Fibroblast of skin of scalp (primary cell): ENCODE measurements around the gene ACOT12.
A peak's percentile ranks its signal among the peaks of the same experiment; 100 is the strongest.
"Not testable (repeated sequence)": the region's sequence is repeated elsewhere in the genome, so short reads cannot be mapped to it uniquely, and the experiment has no call there.

Experiments
- DNase-seq: peaks from one replicate; pipeline ENCODE4 v3.0.0-alpha.2; 2013

ACOT12 gene

DNA sequence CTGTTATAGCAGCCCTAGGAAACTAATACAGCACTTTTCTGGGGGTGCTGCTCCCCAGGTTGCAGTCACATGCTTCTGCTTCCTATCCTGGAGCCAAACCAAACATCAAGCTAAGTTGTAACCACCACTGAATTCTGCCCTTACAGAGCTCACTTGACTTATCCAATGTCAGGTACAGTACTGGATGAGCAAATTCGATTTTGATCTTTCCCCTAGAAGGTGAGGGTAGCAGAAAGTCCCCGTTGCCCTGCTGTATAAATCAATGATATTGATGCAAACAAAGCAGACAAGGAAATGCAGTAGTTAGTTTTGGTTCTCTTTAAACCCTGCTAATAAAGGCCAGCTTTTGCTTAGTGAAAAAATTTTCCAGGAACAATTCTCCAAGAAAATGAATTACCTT, 56.1 kb downstream of the ACOT12 start:
- no peak for DNase-seq

DNA sequence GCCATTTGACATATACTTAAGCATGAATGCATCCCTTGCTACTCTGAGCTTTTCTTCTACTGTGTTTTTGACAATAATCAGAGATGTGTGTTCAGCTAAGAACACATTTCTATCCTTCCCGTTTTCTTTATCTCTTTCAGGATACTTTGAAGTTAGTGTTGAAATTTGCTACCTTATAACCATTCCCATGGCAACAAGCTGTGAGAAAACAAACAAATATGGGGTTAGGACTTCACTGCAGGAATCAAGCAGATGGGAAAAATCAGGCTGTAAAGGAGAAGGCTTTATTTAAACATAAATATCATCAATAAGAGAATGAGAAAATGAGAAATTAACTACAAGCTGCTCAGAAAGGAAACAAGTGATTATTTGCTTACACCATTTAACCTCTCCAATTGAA, 57.4 kb downstream of the ACOT12 start:
- DNase-seq, result no peak

DNA sequence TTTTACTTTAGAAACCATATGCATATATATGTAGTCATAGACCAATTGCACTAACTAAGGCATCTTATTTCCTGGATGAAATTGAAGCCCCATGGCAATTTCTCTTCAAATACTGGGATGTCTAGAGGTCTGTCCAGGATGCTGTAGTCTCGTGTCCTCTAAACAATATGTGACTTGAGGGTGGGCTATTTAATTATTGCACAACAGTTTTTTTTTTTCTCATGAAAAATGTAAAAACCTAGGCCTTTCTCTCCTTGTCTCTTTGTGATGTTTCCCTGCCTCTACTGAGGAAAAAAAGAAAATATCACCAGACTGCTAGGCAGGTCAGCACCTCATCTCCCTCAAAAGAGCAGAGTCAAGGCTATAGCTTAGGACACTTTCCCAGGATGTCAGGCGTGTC, 58.0 kb downstream of the ACOT12 start:
- no peak for DNase-seq

DNA sequence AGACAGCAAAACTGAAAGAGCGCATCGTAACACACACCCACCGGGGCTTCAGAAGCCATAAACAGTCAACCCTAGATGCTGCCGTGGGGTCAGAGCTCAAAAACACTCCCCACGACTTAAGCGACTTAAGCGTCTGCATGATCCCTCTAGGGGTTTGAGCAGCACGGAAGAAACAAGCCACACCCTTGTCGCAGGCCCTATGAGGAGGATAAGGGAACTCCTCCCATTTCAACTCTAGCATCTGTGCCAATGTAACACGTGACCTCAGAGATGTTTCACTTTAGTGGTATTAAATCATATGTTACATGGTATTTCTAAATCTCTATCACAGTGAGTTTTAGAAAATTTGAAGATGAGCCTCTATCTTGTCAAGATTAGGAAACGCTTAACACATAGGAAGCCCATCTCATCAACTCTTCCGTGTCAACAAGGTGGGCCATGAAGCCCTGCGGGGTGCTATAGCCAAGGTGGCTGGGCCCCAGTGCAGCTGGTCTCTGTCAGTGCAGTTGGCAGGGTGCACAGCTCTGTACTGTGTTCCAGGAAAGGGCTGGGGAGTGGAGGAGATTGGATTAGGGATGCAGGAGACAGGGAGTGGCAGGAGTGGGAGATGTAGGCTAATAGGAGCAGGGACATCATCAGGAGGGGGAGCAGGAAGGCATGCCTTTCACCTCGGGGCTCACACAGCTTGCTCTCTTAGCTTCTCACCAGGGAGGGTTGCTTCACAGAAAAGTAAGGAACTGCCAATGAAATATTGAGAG, 59.5 kb downstream of the ACOT12 start:
- no peak for DNase-seq

DNA sequence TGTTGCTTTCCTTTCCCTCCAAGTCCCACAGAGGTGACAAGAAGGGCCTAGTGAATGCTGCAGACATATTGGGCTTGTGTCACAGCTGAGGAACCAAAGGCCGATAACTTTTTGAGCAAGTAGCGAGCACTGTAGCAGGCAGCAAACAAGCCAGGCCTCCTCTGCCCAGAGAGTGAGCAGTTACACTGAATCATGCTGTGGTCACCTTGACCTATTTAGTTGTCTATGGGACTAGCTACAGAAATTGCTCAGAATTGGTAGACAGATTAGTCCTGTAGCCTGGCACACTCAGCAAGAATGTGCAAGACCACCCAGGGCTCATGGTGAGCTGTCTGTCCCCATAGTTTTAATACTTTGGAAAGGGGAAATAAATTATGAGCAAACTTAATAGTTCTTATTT, 67.4 kb downstream of the ACOT12 start:
- DNase-seq, result no peak

DNA sequence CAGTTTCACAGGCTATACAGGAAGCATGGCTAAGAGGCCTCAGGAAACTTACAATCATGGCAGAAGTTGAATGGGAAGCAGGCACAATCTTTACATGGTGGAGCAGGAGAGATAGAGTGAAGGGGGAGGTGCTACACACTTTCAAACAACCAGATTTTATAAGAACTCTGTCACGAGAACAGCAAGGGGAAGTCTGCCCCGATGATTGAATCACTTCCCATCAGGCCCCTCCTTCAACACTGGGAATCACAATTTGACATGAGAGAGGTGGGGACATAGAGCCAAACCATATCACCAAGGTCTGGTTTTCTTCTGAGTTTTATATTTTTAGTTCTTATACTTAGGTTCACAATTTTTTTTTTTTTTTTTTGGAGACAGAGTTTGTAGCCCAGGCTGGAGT, 76.4 kb downstream of the ACOT12 start:
- no peak for DNase-seq

DNA sequence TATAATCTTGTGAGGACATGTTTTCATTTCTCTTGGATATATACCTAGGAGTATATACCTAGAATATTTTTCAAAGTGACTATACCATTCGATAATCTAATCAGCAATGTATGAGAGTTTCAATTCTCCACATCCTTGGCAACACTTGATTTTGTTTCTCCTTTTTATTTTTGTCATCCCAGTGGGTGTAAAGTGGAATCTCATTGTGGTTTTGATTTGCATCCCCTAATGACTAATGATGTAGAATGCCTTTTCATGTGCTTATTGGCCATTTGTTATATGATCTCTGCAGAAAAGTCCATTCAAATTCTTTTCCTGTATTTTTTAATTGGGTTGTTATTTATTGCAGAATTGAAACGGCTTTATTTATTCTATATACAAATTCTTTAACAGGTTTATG, 77.4 kb downstream of the ACOT12 start:
- no peak for DNase-seq

DNA sequence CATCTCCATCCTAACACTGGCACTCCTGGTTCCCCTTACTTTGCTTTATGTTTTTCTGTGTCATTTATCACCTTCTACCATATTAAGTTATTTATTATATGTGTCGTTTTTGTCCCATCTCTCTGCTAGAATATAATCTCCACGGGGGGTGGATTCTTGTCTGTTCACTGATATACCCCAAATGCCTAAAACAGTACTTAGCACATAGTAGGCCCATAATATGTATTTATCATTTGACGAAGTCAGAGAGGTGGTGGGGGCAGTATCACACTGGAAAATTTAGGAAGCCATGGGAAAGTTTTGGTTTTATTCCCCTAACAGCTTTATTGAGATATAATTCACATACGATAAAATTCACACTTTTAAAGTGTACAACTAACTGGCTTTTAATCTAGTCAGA, 78.1 kb downstream of the ACOT12 start:
- no peak for DNase-seq

DNA sequence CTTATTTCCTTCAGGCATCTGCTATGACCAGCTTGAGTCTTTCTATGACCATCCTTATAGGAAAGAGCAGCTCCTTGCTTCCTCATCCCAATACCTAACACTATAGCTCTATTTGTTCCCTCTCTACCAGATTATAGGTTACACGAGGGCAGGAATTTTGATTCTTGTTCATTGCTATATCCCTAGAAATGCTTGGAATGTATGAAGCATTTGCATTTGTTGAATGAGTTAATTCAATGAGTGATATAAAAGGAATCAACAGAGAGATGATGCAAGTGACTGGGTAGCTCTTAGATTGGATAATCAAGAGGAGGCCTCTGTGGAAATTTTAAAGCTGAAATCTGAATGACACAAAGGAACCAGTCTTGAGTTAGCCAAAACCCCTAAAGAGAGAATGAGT, 78.6 kb downstream of the ACOT12 start:
- DNase-seq, result peak; percentile 85

DNA sequence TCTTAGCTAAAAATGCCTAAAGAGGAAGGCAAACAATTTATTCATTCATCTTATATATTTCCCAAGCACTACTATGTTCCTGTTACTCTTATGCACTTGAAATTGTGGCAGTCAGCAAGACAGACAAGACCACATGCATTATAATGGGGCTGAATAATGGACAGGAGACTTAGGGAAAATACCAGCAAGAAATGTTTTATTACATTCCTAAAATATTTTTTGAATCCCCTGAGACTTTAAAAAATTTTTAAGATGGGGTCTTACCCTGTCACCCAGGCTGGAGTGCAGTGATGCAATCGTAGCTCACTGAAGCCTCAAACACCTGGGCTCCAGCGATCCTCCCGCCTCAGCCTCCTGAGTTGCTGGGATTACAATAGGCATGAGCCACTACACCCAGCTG, 79.4 kb downstream of the ACOT12 start:
- peak; percentile 58 for DNase-seq

DNA sequence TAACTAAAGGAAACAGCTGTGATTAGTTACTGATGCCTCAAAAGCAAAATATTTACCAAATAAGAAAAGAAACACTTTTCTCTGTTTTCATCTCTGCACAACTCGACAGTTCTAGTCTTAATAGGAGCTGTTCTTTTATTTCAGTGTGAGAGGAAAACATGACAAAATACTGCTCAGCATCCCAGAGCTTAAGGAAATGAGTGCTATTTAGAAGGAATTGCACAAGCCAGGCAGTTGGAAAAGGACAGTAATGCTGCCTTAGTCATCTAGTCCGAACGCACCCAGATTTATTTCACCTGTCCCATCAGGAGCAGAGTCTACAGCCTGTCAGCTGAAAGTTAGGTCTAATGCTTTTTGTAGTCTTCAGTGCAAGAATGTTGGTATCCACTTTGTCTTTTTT, 80.2 kb downstream of the ACOT12 start:
- DNase-seq, result no peak

DNA sequence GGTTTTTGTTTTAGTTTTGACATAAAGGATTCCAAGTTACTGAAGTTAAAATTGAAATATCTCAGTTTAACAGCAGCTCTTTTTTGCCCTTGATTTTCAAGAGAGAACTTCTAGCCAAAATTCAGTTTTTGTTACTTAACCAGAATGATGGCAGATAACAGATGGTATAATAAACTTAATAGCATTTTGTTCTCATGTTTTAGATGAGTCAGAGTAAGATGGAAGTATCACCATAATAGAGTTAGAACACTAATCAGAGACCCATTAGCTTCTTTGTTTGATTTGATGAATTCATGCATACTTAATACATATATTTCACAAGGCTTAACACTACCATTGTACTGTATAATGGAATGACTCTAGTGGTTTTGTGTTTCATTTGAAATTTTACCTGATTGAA, 80.7 kb downstream of the ACOT12 start:
- DNase-seq, result no peak

DNA sequence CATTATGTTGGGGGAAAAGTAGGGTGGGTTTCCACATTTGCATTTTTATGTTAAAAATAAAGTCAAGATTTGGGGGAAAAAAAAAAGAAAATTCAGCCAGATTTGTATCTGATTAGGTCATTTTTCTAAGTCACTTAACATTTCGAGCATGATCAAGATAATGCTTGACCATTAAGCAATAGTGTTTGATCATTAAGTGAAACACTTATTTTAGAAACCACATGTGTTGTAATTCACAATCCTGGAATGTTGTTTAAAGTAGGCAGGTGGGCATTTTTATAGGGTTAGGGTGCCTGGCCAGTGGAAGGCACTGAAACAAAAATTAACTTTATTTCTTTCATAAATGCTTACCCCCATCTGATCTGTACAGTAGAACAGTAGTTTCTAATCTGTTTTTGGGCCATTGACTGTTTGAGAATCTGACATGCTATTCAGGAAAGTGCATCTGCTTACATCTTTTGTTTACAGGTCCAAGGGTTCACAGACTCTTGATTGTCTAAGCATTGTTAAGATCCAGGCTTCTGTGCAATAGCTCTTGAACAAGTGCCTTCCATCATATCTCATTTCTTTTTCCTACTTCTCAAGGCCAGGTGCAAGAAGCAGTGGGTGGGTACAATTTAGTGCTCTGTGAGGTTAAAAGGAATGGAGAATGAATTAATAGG, 83.4 kb downstream of the ACOT12 start:
- DNase-seq, result no peak

DNA sequence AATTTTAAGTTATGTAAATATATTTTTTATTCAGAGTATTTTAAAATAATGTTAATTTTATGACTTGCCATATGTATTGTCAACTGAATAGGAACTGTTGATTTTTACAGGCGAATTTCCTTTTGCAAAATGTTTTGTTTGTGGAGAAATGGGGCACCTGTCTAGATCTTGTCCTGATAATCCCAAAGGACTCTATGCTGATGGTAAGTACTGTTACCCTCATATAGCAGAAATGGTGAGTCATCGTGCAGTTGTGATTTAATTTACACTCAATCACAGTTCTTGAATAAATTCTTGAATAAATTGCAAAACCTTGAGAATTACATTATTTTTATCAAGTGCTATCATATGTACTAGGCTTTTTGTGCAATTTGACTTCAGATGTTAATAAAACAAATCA, 85.1 kb downstream of the ACOT12 start:
- DNase-seq, result no peak

DNA sequence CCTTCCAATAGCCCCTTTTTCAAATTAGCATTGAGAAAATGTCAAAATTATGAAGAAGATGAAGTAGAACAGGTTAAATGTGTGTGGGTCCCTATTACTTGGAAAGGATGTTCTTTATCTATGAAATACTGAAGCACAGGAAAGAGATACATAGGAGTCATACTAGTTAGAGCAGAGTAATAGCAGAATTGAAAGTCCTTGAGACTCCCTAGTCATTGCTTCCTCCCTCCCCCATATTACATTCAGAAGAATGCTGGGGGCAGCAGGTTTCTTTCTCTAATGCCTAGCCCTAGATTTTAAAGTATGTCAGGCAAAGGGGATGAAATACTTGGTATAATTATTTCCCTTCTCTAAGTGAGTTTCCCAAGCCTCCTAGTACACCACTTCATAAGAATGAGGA, 88.1 kb downstream of the ACOT12 start:
- no peak for DNase-seq

DNA sequence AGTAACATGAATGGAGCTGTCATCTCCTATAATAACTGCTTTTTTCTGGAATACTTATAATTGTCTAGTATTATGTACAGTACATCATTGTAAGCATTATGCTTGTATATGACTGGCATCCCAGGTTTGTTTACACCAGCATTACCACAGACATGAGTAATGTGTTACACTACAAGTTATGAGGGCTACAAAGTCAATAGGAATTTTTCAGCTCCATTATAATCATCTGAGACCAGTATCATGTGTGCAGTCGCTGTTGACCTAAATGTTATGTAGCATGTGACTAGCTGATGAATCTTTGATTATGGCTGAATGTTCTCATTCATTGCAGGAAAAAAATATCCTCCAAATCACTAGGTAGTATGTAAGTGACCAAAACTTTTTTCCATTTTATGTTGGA, 90.4 kb downstream of the ACOT12 start:
- DNase-seq, result peak; percentile 33

DNA sequence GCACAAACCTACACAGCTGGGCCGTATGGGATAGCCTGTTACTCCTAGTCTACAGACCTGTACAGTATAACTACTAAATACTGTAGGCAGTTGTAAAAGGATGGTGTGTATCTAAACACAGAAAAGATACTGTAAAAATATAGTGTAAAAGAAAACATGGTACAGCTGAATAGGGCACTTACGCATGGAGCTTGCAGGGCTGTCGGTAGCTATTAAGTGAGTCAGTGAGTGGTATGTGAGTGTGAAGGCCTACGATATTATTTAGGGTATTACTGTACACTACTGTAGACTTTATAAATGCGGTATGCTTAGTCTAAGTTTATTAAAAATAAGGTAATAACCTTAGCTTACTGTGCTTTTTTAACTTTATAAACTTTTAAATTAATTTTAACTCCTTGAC, 91.3 kb downstream of the ACOT12 start:
- no peak for DNase-seq

DNA sequence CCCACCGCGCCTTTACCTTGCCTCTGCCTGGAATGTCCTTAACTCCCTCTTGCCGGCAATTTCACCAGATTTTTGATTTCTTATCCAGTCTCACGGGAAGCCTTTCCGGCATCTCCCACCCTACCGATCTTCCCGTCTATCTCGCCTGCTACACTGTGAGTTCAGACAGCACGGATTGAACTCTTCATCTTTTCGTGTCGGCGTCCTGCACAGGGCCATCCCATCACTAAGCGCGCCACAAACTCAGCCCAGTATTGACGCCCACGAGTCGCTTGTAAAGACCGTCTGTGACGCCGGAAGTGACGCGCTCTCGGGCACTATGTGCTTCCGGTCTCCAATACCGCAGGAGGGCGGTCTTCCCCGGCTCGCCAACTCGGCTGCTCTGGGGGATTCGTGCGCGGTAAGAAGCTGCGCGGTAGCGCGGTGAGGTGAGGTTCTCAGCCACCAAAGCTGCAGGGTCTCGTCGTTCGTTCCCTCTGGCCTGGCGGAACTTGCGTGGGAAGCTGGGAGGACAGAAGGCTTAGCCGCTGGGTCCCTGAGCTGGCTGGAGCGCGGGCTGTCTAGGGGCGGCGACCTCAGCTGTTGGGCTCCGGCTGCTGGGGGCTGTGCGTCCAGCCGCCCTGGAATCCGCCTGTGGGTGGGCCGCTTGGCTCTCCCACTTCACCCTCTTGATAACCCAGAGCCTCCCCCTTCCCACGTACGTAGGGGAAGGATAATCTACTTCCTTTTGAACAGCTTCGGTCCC, 92.5 kb downstream of the ACOT12 start, which contains the start of gene ZCCHC9:
Gene ZCCHC9, plus strand, starts transcription at position 317 of the 745 bp plus-strand sequence. CDS start 3,171 bp downstream, outside the sequence.
- peak; percentile 97 for DNase-seq

DNA sequence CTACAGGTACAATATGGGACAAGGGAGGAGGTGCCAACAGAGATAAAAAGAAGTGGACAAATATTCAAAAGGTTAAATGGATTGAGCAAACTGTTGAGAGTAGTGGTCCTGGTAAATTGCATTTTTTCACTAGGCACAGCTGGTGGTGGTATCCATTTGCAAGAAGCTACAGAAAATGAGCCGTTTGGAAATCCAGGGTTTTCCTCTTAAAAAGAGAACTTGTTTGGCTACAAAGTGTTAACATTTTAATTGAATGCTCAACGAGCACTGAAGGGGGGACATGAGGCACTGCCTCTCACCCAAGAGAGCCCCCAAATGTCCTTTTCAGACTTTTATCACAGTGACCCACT, 93.0 kb downstream of the ACOT12 start:
- no peak for DNase-seq

DNA sequence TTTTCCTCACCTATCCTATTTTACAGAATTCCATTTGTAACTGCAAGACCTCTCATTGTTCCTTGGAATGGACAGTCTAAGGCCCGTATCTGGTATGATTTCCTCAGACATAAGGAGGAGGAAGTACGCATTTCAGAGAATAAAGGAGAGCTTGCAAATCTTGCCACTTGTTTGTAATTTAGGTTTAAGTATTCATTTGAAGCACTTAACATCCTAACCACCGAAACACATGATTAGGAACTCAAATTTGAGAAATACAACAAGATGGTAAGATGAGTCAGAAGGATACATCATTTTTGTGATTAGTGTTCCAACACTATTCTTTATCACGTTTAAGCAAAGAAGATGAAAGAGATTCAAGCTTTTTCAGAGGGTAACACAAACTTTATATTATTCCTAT, 96.4 kb downstream of the ACOT12 start:
- no peak for DNase-seq

DNA sequence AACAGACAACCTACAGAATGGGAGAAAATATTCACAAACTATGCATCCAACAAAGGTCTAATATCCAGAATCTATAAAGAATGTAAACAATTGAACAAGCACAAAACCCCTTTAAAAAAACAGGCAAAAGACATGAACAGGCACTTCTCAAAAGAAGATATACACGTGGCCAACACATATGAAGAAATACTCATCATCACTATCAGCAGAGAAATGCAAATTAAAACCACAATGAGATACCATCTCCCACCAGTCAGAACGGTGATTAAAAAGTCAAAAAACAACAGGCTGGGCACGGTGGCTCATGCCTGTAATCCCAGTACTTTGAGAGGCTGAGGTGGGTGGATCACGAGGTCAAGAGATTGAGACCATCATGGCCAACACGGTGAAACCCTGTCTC, 99.9 kb downstream of the ACOT12 start:
- not testable (repeated sequence) for DNase-seq

DNA sequence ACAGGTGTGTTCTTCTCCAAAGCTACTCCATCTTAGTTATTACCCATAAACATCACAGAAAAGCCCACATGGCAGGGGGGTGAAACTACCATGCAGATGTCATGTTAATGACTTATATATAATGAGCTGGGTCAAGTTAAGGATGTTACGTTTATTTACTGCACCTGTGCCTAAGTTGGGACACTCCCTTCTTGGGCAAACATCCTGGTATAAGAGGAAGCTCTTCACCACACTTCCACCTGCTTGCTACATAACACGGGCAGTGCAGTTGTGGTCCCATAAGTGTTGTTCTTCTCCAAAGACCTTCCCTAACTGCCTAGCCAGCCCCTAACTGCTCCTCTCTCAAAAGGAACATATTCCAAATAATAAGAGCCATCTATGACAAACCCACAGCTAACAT, 101.8 kb downstream of the ACOT12 start:
- DNase-seq, result no peak

DNA sequence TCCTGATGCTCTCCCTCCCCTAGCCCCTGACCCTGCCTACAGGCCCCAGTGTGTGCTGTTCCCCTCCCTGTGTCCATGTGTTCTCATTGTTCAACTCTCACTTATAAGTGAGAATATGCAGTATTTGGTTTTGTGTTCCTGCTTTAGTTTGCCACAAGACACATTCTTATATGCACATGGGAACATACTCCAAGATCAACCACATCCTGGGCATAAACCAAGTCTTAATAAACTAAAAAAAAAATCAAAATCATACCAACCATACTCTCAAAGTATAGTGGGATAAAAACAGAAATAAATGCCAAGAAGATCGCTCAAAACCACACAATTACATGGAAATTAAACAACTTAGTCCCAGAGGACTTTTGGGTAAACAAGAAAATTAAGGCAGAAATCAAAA, 103.8 kb downstream of the ACOT12 start:
- peak; percentile 54 for DNase-seq

DNA sequence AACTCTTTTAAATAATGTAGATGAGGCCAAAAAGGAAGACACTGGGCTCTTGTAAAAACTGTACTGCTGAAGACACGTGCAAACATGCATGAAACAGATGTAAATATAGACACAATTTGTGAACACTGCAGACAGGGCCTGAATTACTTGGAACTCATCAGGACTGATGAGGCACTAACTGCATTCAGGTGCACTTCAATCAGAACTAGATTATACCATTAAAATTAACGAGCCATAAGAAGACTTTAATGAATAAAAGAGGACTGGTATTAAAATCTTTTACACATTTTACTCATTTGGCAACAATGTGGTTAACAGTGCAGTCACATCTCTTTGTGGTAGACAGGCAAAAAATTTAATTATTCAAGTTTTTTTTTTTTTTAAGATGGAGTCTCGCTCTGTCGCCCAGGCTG, 105.9 kb downstream of the ACOT12 start:
- no peak for DNase-seq
